GM21390 (cell line): ENCODE results near the gene WDR47.
"Not testable (repeated sequence)": the region's sequence is repeated elsewhere in the genome, so short reads cannot be mapped to it uniquely, and the experiment has no call there.

Experiments
- ATAC-seq: cut with Tn5 transposase; IDR thresholded peaks from one replicate; pipeline ENCODE4 v1.9.1; 2021; ENCODE audit not compliant: unreplicated experiment

WDR47 gene

GRCh38 chr1:109056064-109056463 is 14.2 kb upstream of the WDR47 start:
- ATAC-seq: no peak

- not testable (repeated sequence) for ATAC-seq
These were observed 10.2 kb upstream of the WDR47 start for GRCh38 chr1:109052145-109052544.

- no peak for ATAC-seq
These were observed 8.5 kb upstream of the WDR47 start for GRCh38 chr1:109050228-109050995.

DNA sequence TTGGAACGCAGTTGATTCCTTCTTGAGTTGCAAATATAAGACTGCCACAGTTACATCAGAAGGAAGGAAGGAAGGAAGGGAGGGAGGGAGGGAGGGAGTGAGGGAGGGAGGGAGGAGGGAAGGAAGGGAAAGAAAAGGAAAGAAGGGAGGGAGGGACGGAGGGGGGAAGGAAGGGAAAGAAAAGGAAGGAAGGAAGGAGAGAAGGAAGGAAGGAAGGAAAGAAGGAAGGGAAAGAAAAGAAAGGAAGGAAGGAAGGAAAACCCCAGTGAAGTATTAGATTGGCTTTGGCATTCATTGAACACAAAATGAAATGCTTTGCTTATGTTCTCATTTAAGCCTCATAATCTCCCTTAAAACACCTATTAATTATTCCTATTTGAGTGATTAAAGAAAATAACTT is 6.4 kb upstream of the WDR47 start:
- ATAC-seq: no peak

- ATAC-seq: no peak
These were observed 5.4 kb upstream of the WDR47 start for GRCh38 chr1:109047339-109047738.

DNA sequence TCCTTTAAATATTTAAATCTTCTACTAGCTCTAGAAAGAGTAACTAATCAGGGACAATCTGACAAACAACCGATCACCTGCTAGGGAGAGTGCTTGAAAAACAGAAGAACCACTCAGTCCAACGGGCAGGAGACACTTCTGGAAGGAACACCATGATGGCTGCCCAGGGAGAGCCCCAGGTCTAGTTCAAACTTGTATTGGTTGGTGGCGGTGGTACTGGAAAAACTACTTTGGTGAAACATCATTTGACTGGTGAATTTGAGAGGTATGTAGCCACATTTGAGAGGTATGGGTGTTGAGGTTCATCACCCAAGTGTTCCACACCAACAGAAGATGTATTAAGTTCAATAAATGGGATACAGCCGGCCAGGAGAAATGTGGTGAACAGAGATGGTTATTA is 4.8 kb upstream of the WDR47 start:
- ATAC-seq: no peak

DNA sequence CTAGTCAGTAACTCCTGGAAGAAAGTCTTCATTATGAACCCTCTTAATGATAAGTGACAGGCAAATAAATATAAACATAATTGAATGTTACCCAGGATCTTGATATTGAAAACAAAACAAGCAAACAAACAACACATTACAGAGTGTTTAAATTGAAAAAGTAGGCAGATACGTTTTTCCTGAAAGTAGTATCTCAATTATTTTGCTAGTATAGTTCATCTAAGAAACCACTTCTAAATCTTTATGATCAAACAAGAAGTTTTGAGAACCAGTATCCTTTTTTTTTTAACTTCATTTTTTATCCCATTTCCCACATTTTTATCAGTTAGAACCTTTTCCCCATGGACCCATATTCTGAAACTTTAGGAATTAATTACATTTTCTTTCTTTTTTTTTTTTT is 3.7 kb upstream of the WDR47 start:
- ATAC-seq: no peak

DNA sequence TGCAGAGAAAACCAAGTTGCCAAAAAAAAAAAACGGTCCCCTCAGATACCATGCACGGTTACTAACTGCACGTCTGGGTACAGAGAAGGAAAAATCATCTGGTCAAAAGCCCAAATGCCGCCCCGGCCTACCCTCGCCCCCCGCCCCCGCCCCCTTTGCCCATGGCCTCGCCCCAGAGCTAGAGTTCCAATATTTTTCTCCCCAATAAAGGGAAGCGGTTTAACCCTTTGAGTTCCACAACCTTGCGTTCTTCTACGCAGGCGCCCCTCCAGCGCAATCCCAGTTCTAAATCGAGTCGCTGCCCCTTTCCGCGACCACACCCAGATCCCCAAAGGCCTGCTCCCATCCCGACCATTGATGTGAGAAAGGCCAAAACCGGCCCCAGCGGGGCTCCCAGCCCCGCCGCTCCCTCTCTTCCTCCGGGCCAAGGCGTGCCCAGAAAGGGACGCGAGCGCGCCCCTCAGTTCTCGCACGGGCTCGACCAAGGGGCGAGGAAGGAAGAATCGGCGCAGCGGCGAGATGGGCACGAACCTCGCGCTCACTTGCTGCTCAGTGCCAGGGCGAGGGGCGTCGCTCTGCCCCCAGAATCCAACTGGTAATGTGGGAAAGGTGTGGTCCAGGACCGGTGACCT is 797 bp downstream of the WDR47 start:
- peak; percentile 33 for ATAC-seq

- ATAC-seq: no peak
These were observed 1.3 kb downstream of the WDR47 start for GRCh38 chr1:109040627-109040988.

DNA sequence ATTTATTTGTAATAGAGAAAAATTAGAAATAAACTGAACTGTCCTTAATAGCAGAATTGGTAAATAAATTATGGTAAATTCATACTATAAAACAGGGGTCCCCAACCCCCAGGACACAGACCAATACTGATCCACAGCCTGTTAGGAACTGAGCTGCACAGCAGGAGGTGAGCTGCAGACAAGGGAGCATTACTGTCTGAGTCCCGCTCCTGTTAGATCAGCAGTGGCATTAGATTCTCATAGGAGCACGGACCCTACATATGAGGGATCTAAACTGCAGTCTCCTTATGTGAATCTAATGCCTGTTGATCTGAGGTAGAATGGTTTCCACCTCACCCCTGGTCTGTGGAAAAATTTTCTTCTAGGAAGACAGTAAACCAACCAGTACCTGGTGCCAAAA is 7.5 kb downstream of the WDR47 start:
- ATAC-seq: no peak

DNA sequence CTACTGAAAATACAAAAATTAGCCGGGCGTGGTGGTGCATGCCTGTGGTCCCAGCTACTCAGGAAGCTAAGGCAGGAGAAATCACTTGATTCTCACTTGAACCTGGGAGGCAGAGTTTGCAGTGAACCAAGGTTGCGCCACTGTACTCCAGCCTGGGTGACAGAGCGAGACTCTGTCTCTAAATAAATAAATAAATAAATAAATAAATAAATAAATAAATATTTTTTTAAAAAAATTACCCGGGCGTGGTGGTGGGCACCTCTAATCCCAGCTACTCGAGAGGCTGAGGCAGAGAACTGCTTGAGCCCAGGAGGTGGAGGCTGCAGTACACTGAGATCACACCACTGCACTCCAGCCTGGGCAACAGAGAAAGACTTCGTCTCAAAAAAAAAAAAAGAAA is 12.4 kb downstream of the WDR47 start:
- ATAC-seq: not testable (repeated sequence)

- ATAC-seq: no peak
These were observed 14.1 kb downstream of the WDR47 start for GRCh38 chr1:109027841-109028240.

DNA sequence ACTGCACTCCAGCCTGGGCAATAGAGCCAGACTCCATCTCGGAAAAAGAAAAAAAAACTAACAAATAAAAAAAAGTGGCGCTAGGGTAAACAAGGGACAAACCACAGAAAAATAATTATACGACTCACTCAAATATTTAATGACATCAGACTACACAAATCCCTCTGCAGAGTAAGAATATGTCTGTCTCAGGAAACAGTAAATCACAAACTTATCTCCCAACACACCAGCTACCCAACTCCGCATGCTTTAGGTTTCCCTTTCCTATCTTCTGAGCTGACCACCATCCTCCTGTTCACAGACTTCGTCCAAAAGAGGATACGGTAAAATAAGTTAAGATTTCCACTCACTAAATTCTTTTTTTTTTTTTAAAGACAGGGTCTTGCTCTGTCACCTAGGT is 16.2 kb downstream of the WDR47 start:
- no peak for ATAC-seq

DNA sequence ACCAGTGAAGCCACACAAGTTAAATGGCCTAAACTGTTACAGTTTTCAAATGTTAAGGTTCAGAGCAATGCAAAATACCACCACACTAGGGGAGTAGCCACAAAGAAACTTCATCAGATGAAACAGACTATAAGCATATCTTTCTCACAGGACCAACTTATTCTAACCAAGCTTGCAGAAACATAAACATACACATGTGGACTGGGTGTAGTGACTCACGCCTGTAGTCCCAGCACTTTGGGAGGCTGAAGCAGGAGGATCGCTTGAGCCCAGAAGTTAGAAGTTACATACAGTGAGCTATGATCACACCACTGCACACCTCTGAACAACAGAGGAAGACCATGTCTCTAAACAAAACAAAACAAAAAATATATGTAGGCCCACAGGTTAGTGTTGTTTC is 17.3 kb downstream of the WDR47 start:
- no peak for ATAC-seq

DNA sequence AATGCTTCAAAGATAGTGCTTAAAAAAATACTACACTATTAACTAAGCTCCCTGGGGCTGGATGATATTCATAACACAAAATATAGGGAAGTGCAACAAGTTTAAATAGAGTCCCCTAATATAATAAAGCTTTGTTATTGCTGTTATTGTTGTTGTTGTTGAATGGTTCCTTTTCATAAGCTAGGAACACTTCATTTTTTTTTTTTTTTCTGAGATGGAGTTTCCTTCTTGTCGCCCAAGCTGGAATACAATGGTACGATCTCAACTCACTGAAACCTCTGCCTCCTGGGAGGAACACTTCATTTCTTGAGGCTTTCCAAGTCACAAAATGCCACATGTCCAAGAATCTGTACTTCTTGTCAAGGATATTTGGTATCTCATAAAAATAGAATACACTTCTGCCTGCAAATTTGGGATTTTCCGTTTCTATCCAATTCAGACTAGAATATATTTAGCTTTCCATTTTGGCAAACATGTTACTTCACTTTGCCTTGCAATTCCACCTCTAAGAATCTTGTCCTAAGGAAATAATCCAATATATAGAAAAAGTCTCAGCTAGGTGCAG is 21.1 kb downstream of the WDR47 start:
- ATAC-seq: no peak

DNA sequence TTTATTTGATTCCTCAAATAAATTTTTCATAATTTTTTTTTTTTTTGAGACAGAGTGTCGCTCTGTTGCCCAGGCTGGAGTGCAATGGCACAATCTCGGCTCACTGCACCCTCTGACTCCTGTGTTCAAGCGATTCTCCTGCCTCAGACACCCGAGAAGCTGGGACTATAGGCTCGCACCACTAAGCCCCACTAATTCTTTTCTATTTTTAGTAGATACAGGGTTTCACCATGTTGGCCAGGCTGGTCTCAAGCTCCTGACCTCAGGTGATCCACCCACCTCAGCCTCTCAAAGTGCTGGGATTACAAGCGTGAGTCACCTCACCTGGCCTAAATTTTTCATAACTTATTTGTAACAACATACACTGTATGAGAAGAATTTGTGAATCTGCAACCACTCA is 24.2 kb downstream of the WDR47 start:
- ATAC-seq: not testable (repeated sequence)

DNA sequence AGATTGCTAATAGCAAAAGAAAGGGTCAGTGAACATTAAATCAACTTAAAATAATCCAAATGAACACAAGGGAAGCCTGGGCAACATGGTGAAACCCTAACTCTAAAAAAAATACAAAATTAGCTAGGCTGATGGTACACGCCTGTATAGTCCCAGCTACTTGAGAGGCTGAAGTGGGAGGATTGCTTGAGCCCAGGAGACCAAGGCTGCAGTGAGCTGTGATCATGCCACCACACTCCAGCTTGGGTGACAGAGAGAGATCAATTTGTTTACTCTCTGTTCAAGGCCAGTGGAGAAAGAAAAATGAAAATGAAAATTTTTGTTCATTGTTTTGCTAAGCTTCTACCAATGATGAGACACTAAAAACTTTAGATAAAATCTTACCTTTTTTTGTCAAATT is 24.8 kb downstream of the WDR47 start:
- ATAC-seq: no peak

GRCh38 chr1:109011335-109011734 is 30.6 kb downstream of the WDR47 start:
- no peak for ATAC-seq

- ATAC-seq: not testable (repeated sequence)
These were observed 45.3 kb downstream of the WDR47 start for GRCh38 chr1:108996622-108997021.

GRCh38 chr1:108983114-108983513 is 58.8 kb downstream of the WDR47 start:
- no peak for ATAC-seq

DNA sequence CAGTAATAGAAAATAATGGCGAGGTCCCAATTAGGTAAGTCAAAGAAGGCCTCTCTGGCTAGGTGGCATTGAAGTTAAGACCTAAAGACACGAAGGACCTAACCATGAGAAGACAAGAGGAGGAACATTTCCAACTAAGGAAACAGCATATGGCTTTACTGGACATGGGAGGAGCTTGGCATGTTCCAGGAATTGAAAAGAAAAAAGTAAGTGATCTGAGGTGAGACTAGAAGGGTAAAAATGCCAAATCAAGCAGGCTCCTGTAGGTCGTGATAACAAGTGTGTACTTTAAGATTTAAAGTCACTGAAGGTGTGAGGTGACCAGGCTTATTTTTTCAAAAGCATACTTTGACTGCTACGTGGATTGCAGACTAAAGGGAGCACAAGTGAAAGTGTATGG is 65.2 kb downstream of the WDR47 start:
- ATAC-seq: no peak

DNA sequence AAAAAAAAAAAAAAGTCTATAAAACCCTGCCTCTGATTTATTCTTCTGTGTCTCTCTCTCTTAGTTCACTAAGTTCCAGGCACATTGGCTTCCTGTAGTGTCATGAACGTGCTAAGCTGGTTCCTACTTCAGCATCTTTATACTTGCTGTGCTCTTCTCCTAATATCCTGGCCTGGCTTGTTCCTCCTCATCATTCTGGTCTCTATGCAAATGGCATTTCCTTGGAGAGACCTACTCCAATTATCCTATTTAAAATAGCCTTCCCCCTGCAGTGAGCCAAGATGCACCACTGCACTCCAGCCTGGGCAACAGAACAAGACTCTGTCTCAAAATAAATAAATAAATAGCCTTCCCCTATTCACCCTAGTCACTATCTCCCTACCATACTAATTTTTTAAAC is 69.0 kb downstream of the WDR47 start:
- no peak for ATAC-seq

DNA sequence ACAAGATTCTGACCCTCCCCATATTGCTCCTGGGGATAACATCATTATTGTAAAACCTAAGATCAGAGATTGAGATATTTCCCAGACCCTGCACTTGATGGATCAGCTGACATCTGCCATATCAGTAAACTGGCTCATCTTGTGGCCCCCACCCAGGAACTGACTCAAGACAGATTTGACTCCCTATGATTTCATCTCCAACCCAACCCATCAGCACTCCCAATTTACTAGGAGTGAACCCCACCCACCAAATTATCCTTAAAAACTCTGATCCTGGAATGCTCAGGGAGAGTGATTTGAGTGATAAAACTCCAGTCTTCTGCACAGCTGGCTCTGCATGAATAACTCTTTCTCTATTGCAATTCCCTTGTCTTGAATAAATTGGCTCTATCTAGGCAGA is 72.6 kb downstream of the WDR47 start:
- ATAC-seq: no peak
